HG03439 (cell line): Measurements from ENCODE around the gene PCDHGA8.
"Not testable (repeated sequence)": the region's sequence is repeated elsewhere in the genome, so short reads cannot be mapped to it uniquely, and the experiment has no call there.

Experiments used
- ATAC-seq: cut with Tn5 transposase; IDR thresholded peaks from one replicate; pipeline ENCODE4 v1.9.1; 2021; ENCODE audit warnings: mild to moderate bottlenecking, moderate library complexity; ENCODE audit not compliant: unreplicated experiment

Gene PCDHGA8

GRCh38 chr5:141399555-141400258, 7.3 kb downstream of the PCDHGA8 start:
- no peak for ATAC-seq

GRCh38 chr5:141402553-141403243, 10.3 kb downstream of the PCDHGA8 start, which contains the start of gene PCDHGA9:
PCDHGA9 (plus strand) TSS chr5:141402778; CDS start chr5:141402953, 175 bp downstream.
- no peak for ATAC-seq

- no peak for ATAC-seq
Measured at GRCh38 chr5:141403387-141403786, 11.0 kb downstream of the PCDHGA8 start.

- ATAC-seq = not testable (repeated sequence)
Measured at GRCh38 chr5:141407790-141408505, 15.5 kb downstream of the PCDHGA8 start, which contains the start of gene PCDHGB6. PCDHGB6 (plus strand) TSS chr5:141408021; CDS start chr5:141408203, 182 bp downstream.

GRCh38 chr5:141409598-141410306, 17.3 kb downstream of the PCDHGA8 start:
- ATAC-seq = no peak

GRCh38 chr5:141411575-141411974, 19.1 kb downstream of the PCDHGA8 start:
- no peak for ATAC-seq

GRCh38 chr5:141412854-141413539, 20.6 kb downstream of the PCDHGA8 start, which contains the start of gene PCDHGA10:
PCDHGA10 (plus strand) TSS chr5:141412987; CDS start chr5:141413176, 189 bp downstream.
- peak; percentile 70 for ATAC-seq

GRCh38 chr5:141413540-141414069, 21.2 kb downstream of the PCDHGA8 start:
- ATAC-seq = no peak

GRCh38 chr5:141414548-141415274, 22.3 kb downstream of the PCDHGA8 start:
- not testable (repeated sequence) for ATAC-seq

GRCh38 chr5:141415275-141415618, 22.8 kb downstream of the PCDHGA8 start:
- ATAC-seq = not testable (repeated sequence)

- not testable (repeated sequence) for ATAC-seq
Measured at GRCh38 chr5:141417494-141418172, 25.2 kb downstream of the PCDHGA8 start, which contains the start of gene PCDHGB7. PCDHGB7 (plus strand) TSS chr5:141417677; CDS start chr5:141417860, 183 bp downstream.

- ATAC-seq = no peak
Measured at GRCh38 chr5:141419074-141419880, 26.8 kb downstream of the PCDHGA8 start.

- ATAC-seq = peak; percentile 60
Measured at GRCh38 chr5:141420855-141421488, 28.5 kb downstream of the PCDHGA8 start, which contains the start of gene PCDHGA11. PCDHGA11 (plus strand) TSS chr5:141421051; CDS start chr5:141421228, 177 bp downstream.

- ATAC-seq = no peak
Measured at GRCh38 chr5:141421489-141421855, 29.0 kb downstream of the PCDHGA8 start.

- no peak for ATAC-seq
Measured at GRCh38 chr5:141422742-141423291, 30.4 kb downstream of the PCDHGA8 start.

- no peak for ATAC-seq
Measured at GRCh38 chr5:141427783-141428426, 35.5 kb downstream of the PCDHGA8 start.
